CD4-positive, alpha-beta T cell treated with Interleukin-12 subunit alpha and Interleukin-12 subunit beta, for 1 hour (primary cell): ENCODE results near the gene SNAP29.
"Not testable (repeated sequence)": the region's sequence is repeated elsewhere in the genome, so short reads cannot be mapped to it uniquely, and the experiment has no call there.

ENCODE experiments used
- DNase-seq: peaks from one replicate; pipeline ENCODE4 v3.0.0-alpha.2; 2020

The SNAP29 gene

GRCh38 chr22:20836987-20837823 is 21.6 kb upstream of the SNAP29 start:
- DNase-seq, result no peak

- DNase-seq, result not testable (repeated sequence)
These were observed 19.5 kb upstream of the SNAP29 start for GRCh38 chr22:20839354-20839753.

DNA sequence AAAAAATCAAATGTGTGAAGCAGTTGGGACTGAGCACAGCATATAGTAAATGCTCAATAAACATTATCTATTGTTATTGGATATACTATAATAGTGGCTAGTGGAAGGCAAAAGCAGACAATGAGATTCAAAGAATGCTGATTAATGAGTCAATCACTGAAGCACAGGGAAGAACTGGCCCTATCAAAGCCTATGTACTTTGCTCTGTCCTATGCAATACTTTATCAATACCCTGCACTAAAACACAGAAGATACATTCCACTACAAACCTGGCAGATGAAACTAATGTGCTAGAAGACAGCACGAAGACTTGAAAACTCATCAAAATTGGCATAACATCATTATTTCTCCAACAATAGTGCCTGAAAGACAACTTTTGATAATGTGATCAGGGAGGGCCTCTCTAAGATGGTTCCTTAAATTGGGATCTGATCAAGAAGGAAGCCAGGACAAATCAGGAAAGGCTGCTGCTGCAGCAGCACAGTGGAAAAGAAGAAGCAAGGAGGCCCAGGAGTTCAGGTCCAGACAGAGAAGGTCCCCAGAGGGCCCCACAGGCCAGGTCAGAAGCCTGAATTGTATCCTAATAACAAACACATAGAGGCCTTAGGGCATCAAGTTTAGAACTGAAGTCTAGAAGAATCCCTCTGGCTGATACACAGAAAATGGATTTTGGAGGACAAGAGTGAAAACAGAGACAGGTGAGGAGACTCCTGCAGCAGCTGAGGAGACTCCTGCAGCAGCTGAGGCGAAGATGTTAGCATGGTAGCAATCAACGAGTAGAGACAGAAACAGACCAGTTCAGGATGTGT is 18.8 kb upstream of the SNAP29 start:
- no peak for DNase-seq

GRCh38 chr22:20840646-20841371 is 18.0 kb upstream of the SNAP29 start:
- no peak for DNase-seq

DNA sequence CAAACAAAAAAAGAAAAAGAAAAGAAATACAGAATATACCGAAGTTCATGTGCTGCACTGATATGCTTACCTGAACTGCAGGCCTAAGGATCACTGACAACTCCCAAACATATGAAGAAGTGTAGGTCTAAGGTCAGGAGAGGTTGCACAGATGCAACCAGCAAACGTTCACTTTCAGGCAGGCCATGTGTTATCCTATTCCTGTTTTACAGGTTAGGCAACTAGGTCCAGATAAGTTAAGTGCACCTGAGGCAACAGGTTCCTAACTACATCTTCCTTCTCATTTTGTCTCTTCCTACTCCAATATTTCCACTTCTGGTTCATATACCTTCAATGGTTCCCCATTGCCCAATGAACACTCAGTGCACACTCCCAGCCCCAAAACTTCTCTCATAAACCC is 15.3 kb upstream of the SNAP29 start:
- DNase-seq, result no peak

GRCh38 chr22:20844055-20845037 is 14.5 kb upstream of the SNAP29 start:
- DNase-seq, result no peak

DNA sequence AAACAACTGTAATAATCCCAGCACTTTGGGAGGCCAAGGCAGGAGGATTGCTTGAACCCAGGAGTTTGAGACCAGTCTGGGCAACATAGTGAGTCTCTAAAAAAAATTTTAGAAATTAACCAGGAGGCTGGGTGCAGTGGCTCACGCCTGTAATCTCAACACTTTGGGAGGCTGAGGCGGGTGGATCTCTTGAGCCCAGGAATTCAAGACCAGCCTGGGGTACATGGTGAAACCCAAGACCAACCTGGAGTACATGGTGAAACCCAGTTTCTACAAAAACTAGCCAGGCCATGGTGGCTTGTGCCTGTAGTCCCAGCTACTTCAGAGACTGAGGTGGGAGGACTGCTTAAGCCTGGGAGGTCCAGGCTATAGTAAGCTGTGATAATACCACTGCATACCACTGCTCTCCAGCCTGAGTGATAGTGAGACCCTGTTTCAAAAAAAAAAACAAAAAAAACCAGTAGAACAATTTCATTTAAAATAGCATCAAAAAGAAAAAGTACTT is 11.4 kb upstream of the SNAP29 start:
- DNase-seq, result no peak

DNA sequence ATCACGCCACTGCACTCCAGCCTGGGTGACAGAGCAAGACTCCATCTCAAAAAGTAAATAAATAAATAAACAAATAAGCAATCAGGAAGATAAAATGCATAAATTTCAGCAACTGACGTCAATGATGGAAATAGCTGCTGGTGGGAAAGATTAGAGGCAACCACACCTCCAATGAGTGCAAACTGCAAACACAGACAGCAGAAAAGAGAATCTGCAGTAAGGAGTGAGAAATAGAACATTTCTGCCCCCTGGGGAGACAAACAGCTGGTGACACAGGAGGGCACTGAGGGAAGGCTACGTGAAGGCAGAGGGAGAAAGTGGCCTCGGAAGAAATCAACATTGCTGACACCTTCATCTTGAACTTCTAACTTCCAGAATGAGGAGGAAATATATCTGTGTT is 6.7 kb upstream of the SNAP29 start:
- DNase-seq, result no peak

DNA sequence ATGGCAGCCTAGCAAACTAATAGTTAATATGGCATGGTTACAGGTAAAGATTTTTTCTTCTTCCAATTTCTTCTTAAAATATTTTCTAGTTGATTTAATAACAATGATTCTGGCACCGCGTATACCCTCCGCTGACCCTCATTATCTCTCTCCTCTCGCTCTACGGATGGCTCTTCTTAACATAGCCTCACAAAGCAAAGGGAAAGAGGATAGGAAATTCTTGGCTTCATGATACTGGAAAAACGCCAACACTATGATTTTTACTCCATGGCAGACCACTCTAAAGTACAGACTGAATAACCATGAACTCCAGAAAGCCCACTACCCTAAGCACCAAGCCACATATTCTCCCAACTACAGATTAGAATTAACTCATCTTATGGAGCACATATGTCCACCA is 6.3 kb upstream of the SNAP29 start:
- no peak for DNase-seq

DNA sequence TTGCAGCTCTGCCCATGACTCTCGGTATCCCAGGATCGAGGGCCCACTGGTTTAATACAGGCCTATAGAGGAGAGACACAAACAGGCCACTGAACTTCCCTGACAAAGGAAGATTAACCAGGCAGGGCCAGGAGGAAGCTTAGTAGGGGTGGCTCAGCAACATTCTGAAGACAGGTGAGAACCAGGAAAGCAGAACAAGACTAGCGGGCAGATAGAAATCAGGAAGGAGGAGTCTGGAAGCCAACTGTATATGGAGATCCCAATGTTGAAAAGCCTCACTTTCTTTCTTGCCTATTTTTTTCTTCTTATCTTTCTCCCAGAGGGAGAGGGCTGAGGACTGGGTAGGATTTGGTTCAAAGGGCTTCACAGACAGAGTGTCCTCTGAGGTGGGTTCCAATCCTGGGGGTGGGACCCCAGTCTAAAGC is 5.6 kb upstream of the SNAP29 start:
- DNase-seq, result no peak

- no peak for DNase-seq
These were observed 1.6 kb upstream of the SNAP29 start for GRCh38 chr22:20857247-20857643.

DNA sequence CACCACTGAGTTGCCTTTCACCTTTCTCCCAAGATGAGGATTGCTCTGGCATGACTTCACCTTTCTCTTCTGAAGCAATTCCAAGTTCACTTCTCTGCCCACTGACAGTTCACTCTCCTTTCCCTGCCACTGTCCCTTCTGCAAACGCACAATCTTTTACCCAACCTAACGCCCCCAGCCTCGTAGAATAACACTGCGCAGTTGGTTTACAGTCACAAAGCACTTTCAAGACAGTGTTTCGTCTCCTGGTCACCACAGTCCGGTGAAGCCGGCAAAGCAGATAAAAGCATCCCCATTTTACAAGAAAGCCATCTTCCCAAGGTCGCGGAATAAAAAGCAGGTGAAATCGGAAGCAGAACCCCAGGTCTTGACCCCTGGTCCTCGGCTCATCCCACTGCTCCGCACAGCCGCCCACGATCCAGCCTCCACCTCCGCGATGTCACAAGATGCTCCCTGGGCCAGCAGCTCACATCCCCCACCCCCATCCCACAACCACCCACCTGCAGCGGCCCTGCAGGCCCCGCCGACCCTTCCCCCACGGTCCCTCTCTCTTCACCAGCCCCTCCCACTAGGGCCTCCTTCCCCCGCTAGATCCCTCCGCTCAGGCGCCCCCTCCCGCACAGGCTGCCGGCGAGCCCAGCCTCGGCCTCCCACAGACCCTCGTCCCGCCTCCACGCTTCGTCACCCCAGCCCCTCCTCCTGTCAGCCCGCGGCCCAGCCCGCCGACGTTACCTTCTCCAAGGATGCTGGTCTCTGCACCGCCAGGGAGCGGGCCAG is 781 bp upstream of the SNAP29 start:
- DNase-seq, result peak; percentile 88

GRCh38 chr22:20859615-20860014 is 808 bp downstream of the SNAP29 start:
- DNase-seq, result no peak

DNA sequence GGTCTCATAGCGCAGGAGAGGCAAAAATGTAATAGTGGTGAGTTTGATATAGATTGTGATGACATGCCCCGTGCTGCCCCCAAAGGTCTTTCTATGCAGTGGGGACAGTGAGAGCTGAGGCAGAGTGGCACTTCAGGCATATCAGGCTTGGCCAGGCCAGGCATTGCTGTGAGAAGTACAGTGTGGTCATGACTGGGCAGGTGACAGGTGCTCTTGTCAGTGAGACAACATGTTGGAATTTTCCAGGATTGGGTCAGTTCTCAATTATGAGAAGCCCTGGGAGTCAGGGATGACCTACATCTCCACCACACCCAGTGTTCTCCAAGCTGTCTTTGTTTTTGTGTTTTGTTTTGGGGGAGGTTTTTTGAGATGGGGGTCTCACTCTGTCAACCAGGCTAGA is 3.7 kb downstream of the SNAP29 start:
- no peak for DNase-seq

GRCh38 chr22:20863366-20863765 is 4.6 kb downstream of the SNAP29 start:
- no peak for DNase-seq

GRCh38 chr22:20864186-20864908 is 5.5 kb downstream of the SNAP29 start:
- DNase-seq, result no peak

DNA sequence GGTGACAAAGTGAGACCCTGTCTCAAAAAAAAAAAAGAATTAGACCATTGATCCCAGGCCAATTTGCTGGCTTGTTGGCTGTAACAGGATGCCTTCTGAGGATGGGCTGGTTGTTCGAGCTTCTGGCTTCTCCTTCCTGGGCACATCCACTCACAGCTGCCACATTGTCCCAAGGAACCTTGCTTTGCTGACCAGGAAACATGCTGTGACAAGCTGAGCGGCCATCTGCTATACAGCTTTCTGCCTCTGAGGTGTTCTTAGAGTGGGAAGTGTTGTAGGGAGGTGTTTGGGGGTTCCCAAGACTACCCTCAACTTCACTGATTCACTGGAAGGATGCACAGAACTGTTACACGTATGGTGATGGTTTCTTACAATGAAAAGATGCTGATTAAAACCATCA is 6.5 kb downstream of the SNAP29 start:
- DNase-seq, result no peak

- DNase-seq, result no peak
These were observed 7.2 kb downstream of the SNAP29 start for GRCh38 chr22:20865875-20866445.

- no peak for DNase-seq
These were observed 7.9 kb downstream of the SNAP29 start for GRCh38 chr22:20866736-20867135.
